HG03159 (cell line): ENCODE results near the gene MAPK4.
"Not testable (repeated sequence)": the region's sequence is repeated elsewhere in the genome, so short reads cannot be mapped to it uniquely, and the experiment has no call there.

Source experiments
- ATAC-seq: cut with Tn5 transposase; IDR thresholded peaks from one replicate; pipeline ENCODE4 v1.9.1; 2021; ENCODE audit warnings: mild to moderate bottlenecking, moderate library complexity; ENCODE audit not compliant: unreplicated experiment

Gene MAPK4

GRCh38 chr18:50679056-50679455 is 119.2 kb downstream of the MAPK4 start:
- ATAC-seq: no peak

- ATAC-seq: no peak
Measured at GRCh38 chr18:50679656-50680055, 119.8 kb downstream of the MAPK4 start.

- no peak for ATAC-seq
Measured at GRCh38 chr18:50680966-50681365, 121.1 kb downstream of the MAPK4 start.

GRCh38 chr18:50682852-50683251 is 123.0 kb downstream of the MAPK4 start:
- no peak for ATAC-seq

- no peak for ATAC-seq
Measured at GRCh38 chr18:50686409-50686808, 126.5 kb downstream of the MAPK4 start.

- ATAC-seq: no peak
Measured at GRCh38 chr18:50687491-50687890, 127.6 kb downstream of the MAPK4 start.

- no peak for ATAC-seq
Measured at GRCh38 chr18:50689578-50689977, 129.7 kb downstream of the MAPK4 start.

- no peak for ATAC-seq
Measured at GRCh38 chr18:50694147-50694546, 134.3 kb downstream of the MAPK4 start.

- ATAC-seq: no peak
Measured at GRCh38 chr18:50695431-50696176, 135.7 kb downstream of the MAPK4 start.

- ATAC-seq: no peak
Measured at GRCh38 chr18:50696436-50696835, 136.5 kb downstream of the MAPK4 start.

GRCh38 chr18:50696929-50697328 is 137.0 kb downstream of the MAPK4 start:
- ATAC-seq: no peak

- no peak for ATAC-seq
Measured at GRCh38 chr18:50697509-50697908, 137.6 kb downstream of the MAPK4 start.

GRCh38 chr18:50700245-50701165 is 140.6 kb downstream of the MAPK4 start:
- ATAC-seq: no peak

- no peak for ATAC-seq
Measured at GRCh38 chr18:50704357-50704940, 144.6 kb downstream of the MAPK4 start.

GRCh38 chr18:50706199-50706598 is 146.3 kb downstream of the MAPK4 start:
- no peak for ATAC-seq

GRCh38 chr18:50706651-50707050 is 146.8 kb downstream of the MAPK4 start:
- no peak for ATAC-seq

- ATAC-seq: not testable (repeated sequence)
Measured at GRCh38 chr18:50707297-50707696, 147.4 kb downstream of the MAPK4 start.

- ATAC-seq: no peak
Measured at GRCh38 chr18:50707855-50708469, 148.1 kb downstream of the MAPK4 start.

GRCh38 chr18:50709193-50709592 is 149.3 kb downstream of the MAPK4 start:
- no peak for ATAC-seq

- no peak for ATAC-seq
Measured at GRCh38 chr18:50711386-50711785, 151.5 kb downstream of the MAPK4 start.

- ATAC-seq: no peak
Measured at GRCh38 chr18:50715919-50716318, 156.0 kb downstream of the MAPK4 start.
